Measurements from ENCODE around the gene IGFBP4.

The IGFBP4 gene

DNA sequence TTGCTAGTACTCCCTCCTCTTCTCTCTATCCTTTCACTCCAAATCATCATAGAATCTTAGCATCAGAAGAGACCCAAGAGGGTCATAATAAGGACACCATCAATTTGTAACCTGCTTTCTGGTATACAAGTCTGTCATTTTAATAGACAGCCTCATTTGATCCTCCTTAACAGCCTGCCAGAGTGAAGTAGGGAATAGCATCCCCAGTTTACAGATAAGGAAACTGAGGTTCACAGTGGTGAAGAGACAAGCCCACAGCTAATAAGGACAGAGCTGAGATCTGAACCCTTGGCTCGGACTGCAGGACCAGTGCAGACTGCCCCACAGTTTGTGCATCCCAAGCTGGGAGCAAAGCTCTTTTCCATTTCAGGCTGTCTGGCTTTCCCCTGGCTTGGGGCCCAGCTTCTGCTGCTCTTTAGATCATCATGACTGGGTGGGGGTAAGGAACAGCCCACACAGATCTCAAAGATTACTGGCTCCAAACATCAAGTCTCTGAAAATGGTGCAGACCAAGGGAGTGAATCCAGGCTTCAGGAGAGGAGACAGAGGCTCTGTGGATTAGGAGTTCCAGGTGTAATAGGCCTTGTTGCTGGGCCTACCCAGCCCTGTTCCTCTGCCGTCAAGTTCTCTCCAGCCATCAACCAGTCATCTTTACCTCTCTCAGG is 10.3 kb upstream of the IGFBP4 start:
- DNase-seq: no peak

DNA sequence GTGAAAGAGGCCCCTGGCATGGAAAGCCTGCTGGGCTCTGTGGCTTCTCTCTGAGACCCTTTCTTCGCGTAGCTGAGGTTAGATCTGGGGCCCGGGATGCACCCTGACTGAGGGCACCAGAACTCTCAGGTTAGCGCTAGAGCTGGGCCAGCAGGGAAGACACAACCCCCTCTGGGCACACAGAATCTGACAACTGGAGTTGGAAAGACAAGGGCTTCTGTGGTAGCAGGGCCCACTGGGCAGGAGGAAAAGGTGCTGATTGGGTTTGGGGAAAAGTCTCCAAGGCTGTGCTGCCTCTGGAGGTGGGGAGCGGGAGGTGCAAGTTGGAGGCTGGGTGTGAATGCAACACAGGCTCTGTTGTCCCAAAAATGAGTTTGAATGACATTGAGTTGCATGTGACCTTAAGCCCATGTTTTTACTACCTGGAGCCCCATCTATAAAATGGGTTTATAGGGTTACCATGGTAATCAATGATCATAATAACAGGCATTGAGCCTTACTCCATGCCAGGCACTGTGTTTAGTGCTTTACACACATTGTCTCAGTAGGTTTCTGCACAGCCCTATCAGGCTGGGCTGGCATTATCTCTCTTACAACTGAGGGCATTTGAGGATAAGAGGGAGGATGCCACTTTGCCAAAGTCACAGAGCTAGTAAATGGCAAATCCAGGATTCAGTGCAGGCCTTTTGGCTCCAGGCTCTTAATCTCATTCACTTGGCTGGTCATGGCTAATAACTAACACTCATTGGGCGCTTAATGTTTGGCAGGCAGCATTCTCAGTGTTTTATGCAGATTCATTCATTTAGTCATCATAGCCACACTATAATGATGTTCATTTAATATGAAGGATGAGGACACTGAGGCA is 9.5 kb upstream of the IGFBP4 start:
- no peak for DNase-seq

DNA sequence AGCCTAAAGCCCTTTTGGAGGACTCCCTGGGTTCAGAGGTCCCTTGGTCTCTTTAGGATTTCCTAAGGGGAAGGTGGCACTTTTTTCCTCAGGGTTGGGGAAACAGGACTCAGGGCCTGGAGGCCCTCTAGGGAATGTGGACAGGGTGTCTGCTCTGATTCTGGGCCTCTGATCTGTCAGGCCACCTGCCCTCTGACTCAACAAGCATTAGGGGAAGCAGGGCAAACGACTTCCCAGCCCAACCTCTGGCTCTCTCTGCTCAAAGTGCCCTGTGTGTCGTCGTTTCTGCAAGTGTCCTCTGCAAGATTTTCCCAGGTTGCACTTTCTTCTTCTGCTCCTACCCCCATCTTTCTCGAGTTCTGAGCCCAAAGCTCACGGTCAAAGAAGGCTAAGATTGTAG is 6.6 kb upstream of the IGFBP4 start:
- DNase-seq: no peak

DNA sequence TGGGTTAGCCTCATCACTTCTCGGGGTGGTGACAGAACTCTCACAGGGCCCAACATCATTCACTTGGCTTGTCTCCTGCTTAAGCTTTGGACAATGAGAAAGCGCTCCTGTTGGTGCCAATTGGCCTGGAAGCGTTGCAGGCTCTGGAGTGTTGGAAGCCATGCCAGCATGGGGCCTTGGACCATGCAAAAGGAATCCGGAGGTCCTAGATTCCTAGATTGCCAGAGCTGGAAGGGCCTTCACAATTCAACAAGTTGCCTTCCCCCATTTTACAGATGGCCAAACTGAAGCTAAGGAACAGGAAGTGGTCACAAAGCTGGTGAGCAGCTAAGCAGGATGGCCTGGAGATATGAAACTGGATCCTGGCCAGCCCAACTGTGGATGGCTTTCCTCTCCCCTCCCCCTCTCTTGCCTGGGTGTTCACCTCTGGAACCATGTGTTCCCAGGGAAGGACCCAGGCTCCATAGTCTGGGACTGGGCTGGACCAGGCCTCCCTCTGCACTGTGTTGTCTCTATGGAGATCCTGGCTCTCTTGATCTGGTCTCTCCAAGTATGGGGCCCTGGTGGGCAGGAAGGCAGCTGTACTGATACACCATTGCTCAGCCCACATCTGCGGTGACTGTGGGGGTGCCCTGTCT is 6.0 kb upstream of the IGFBP4 start:
- no peak for DNase-seq

DNA sequence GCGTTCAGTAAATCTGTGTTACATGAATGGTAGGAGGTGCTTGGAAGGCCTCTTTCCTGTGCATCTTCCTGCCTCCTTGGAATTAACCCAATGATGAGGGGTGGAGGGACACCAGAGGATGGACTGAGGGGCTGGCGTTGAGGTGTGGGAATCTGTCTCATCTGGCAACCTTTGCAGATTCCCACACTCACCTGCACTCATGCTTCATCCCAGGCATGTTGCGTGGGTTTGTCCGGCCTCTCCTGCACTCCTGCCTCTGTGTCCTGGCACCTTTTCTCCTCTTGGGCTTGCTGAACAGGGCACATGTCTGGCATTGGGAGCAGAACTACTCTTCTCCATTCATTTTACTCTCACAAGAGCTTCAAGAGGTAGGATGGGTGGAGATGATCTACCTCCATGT is 3.1 kb upstream of the IGFBP4 start:
- DNase-seq: no peak

DNA sequence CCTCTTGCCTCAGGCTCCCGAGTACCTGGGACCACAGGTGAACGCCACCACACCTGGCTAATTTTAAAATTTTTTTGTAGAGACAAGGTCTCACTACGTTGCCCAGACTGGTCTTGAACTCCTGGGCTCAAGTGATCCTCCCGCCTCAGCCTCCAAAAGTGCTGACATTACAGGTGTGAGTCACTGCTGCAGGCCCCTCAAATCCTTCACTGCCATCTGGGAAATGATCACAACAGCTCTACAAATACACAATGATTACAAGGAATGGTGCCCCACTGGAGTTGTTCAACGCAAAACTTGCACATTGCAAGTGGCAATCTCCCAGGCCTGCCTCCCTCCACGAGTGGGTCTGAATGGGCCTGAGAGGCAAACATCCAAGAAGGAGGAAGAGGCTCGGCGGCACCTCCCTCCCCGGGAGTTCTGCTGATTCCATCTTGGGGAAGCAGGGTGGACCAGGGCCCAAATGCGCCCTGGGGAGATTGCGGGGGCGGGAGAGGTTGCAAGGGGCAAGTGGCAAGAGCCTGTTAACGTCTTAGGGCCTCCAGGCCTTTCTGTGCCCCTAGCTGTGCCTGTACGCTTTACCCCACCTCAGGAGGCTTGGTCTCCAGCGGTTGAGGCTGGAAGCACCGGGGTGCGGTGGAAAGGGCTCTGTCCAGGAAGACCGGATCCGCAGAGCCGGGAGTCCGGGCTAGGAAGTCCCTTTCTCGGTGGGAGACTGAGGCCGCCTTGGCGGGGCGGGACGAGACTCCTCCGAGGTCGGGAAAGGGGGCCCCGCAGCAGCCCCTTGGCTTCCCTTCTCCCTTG is 656 bp upstream of the IGFBP4 start:
- no peak for DNase-seq

DNA sequence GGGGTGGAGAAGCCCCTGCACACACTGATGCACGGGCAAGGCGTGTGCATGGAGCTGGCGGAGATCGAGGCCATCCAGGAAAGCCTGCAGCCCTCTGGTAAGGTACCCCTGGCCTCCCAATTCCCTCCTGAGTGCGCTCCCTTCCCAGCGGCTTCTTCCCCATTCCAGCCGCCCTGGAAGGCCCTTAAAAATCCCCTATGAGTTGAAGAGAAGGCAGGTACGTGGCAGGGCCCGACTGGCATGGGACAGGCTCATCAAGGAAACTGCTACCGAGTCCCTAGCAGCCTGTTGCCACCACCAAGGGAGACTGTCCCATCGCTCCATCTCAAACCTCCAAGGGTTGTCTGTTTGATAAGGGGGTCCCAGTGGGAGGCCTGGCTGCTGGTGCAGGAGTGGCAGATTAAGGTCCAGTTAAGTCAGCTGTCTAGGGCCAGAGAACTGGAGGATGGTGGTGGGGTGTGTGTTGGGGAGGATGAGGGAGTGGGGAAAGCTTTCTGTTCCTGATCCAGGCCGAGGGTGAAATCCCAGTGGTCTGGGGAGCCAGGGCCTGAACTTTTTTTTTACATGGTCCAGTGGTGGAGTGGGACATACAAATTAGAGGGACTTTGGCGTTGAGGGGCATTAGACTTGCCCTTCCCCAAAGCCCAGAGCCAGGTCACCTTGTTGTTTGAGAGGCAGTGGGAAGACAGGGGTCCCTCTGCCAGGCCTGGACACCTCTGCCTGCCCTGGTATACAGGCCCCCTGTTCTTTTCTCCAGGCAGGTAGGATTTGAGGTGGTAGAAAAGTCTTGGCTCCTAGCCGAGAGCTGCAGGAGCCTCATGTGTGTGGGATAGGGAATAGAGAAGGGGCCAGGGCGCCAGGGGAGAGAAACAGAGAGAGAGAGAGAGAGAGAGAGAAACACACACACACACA is 994 bp downstream of the IGFBP4 start:
- DNase-seq: no peak

DNA sequence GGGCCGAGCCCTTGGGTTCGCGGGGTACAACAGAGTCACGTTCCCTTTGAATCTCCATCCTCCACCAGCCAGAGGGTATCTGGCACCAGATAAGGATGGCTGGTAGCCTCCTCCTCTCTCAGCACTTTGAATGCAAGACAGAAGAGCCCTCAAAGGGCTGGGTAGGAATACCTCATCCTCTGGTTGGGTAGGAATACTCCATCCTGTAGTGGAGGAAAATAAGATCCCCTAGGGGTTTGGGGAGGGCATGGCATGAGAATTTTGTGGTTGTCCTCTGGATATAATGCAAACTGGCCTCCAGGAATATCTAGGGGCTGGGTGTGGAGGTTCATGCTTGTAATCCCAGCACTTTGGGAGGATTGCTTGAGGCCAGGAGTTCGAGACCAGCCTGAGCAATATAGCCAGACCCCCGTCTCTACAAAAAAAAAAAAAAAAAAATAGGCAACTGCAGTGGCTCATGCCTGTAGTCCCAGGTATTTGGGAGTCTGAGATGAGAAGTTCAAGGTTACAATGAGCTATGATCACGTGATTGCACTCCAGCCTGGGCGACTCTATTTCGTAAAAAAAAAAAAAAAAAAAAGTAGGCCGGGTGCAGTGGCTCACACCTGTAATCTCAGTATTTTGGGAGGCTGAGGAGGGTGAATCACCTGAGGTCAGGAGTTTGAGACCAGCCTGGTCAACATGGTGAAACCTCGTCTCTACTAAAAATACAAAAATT is 2.7 kb downstream of the IGFBP4 start:
- no peak for DNase-seq

DNA sequence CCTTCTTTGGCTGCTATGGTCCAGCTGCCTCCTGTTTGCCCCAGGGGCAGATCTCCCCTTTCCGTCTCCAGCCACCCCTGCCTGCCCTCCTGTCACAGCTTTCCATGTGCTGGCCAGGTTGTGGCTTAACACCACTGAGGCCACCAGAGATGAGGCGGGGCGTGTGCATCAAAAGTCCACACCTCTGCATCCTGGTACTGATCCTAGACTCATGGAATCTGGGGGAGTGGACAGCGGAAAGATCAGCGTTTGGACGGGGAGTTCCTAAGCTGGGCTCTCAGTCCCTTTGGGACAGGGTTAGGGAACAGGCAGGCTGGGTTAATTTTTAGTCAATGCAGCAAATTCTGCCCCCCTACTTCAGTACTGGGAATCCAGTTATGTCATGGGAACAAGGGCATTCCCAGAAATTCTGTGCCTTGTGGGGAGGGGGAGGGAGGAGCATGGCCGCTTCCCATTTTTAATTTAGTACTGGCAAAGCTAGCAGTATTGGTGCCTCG is 3.9 kb downstream of the IGFBP4 start:
- no peak for DNase-seq

DNA sequence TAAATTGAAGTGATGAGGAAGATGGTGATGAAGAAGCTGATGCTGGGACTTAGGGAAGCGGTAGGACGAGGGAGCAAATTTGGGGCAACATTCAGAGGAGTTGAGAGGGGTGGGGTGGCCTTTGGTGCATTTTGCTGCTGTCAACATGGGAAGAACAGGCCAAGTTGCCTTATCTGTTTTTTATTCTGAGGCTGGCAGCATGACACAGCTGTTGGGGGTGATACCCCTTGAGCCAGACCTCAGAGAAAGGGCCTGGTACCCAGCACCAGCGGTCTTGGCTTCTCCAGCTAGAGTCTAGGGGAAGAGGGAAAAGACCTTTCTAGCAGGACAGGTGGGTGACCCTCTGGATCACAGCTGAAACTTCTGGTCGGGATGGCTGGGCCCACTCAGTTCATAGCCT is 4.6 kb downstream of the IGFBP4 start:
- no peak for DNase-seq

DNA sequence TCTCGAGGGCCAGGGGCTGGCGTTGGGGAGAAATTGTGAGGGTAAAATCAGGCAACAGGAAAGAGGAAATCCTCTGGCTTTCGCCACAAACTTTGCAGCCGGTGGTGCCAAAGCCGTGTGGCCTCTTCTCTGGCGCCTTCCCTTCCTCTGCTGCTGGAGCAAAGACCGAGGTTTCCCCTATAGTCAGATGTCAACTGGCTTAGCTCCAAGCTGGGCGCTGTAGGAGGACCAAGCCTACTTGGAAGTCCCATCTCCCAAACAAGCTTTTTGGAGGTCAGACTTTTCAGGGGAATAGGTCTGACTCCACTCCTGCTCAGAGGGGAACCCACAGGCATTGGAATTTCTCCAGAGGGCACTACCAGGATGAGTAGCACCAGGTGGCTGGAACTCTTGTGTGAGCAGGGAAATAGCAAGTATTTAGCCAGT is 5.0 kb downstream of the IGFBP4 start:
- DNase-seq: no peak

DNA sequence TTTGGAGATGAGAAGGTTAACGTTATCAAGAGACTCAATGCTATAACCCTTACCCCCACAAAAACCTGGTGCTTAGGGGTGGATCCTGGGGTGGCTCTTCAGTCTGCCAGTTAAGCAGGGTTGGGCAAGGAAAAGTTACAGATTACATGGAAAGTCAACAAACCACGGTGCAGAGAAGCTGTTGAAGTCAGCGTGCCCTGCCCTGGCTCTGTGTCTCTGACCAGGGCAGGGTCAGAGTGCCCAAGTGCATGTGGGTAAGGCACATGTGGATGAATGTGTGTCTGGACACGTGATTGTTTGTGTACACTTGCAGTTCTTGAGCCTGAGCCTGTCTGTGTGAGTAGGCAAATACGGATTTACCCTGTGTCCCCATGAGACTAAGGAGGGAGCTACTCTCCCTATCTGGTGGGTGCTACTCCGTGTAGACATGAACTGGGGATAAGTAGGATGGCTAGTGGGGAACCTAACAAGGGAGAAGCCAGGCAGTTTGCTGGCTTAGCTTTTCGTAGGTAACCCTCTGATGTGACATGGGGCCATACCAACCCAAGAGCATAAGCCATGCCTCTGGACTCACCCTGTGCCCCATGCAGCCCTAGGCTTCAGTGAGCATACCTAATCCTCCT is 5.5 kb downstream of the IGFBP4 start:
- no peak for DNase-seq

DNA sequence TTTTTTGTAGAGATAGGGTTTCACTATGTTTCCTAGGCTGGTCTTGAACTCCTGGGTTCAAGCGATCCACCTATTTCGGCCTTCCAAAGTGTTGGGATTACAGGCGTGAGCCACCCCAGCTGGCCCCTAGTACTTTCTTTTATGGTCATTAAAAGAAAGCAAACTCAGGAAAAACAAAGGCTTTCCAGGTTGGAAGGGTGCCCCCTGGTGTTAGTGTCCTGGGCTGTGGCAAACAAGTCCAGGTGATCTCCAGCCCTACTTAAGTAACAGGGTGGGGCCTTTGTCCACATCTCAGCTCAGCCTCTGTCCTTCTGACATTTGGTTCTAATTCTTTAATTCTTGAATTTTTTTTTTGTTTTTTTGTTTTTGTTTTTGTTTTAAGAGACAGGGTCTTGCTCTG is 6.9 kb downstream of the IGFBP4 start:
- DNase-seq: peak; percentile 41

DNA sequence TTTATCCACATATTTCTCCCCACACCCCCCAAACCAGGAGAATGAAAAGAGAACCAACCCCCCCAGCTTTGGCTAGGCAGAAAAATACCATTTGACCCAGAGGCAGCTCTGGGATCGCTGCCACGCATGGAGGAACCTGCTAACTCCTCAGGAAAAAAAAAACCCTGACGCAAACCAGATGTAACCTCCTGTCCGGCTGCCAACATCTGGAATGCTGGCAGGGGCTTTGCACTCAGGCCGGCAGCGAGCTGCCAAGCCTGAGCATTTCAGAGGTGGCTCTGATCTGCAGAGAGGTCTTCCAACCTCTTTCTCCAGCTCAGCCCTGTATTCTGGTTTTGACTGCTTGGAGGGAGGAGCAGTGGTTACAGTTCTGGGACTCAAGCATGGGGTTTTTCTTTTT is 8.2 kb downstream of the IGFBP4 start:
- no peak for DNase-seq

DNA sequence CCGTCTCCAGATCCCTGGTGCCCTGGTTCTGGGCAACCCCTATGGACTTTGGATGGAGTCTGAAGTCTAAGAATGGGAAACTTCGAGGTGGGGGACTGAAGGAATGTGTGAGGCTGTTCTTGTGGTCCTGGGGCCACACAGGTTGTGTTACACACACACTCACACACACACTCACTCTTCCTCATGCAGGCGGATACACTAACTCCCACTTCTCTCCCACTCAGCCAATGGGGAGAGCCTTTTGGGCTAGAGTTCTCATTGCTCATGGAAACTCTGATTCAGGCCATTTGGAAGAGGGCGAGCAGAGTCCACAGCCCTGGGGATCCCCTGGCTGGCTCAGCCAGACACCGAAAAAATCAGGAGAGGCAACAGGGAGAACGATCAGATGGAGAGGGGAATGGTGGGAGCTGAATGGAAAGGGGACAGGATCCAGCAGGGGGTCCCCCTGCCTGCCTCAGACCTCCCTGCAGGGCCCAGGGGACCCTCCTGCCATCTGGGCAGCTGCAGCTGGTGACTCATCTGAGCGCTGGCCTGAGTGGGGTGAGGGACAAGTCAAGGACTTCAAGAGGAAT is 9.1 kb downstream of the IGFBP4 start:
- no peak for DNase-seq

DNA sequence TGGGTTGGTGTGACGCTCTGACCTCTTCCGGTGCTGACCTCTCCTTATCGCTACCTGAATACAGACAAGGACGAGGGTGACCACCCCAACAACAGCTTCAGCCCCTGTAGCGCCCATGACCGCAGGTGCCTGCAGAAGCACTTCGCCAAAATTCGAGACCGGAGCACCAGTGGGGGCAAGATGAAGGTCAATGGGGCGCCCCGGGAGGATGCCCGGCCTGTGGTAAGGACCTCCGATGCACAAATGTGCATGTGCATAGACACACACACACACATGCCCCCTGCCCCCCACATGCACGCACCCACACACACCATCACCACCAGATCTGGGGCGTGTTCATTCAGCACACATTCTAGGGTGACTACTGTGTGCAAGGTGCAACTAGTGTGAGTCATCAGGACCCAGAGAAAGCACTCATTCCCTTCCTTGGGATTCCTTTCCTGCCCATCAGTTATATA is 9.7 kb downstream of the IGFBP4 start:
- no peak for DNase-seq

DNA sequence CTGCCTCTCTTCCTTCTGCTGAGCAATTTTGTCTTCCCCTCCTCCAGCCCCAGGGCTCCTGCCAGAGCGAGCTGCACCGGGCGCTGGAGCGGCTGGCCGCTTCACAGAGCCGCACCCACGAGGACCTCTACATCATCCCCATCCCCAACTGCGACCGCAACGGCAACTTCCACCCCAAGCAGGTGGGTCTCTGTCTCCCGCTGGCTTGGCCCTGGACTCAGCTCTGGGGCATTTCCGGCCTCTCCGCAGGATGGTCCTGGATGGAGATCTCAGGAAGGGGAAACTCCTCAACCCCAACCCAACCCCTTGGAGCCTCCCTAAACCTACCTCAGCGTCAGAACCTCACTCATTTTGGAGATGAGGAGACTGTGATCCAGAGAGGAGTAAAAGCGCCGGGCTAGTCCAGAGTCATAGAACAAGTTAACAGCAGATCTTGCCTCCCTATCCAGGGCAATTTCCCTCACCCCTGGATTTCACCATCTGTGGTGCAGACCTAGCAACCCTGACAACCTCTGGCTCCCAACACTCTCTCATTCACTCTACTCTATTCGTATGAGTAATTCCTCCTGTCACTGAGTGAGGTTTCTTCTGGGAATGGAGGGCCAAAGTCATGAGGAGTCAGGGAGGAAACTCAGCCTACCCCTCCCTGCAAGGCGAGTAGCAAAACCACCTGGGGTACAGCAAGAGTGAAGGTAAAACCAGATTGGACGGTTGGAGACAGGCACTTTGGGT is 10.8 kb downstream of the IGFBP4 start:
- no peak for DNase-seq

DNA sequence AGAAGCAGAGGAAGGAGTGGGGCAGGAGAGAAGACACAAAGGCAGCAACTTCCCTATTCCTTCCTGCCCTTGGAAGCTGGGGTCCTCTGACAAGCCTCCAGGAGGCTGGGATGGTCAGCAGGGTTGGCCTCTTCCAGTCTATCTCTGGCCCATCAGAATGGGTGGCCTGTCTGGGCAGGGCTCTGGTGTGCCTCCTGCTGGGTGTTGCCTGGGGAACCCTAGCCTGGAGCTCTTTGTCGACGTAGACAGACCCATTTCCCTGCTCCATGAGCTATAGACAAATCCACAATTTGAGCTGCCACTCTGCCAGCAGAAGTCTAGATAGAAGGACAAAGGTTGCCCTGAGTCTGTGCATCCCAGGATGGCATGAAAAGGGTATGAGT is 11.4 kb downstream of the IGFBP4 start:
- no peak for DNase-seq

DNA sequence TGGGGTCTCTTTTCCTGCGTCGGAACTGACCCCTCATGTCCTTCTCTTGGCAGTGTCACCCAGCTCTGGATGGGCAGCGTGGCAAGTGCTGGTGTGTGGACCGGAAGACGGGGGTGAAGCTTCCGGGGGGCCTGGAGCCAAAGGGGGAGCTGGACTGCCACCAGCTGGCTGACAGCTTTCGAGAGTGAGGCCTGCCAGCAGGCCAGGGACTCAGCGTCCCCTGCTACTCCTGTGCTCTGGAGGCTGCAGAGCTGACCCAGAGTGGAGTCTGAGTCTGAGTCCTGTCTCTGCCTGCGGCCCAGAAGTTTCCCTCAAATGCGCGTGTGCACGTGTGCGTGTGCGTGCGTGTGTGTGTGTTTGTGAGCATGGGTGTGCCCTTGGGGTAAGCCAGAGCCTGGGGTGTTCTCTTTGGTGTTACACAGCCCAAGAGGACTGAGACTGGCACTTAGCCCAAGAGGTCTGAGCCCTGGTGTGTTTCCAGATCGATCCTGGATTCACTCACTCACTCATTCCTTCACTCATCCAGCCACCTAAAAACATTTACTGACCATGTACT is 13.2 kb downstream of the IGFBP4 start:
- no peak for DNase-seq

Measured in activated CD8-positive, alpha-beta memory T cell treated with anti-CD3 and anti-CD28 coated beads, Interleukin-2, amount 50 U/mL, for 4 hours (primary cell).